ENCODE measurements around the gene EGR1.

DNA sequence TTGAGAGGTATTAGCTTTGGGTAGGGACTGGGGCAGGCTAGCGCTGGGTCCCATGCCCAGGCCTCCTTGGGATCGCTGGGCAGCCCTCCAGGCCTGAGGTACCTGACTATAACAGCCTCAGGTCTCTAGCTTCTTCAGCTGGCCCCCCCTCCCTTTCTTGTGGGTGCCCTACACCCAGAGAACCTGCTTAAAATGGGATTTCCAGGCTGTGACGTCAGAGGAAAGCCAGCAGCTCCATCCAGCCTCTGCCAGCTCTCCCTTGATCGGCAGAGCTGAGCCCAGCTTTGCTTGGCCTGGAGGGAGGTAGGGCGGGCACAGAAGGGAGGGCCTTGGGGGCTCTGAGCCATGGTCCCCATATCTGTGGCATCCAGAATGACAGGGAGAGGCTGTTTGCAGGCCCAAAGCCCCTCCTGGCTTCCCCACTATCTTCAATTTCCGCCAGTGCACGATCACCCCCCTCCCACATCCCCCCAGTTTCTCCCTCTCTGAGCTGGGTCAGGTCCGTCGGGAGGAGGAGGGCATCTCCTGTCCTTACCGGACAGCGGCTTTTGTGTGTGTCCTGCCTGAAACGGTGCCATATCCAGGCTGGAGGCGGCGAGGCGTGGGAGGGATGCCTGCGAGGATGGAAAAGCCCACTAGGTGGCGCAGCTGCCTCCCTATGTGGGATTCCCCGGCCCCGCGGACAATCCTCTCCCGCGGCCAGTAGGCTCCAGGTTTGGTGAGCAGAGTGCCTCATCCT is 15.6 kb upstream of the EGR1 start:
- no peak for TF ChIP-seq POLR2A (IDR thresholded peaks at IDR 0.05; ENCODE audit: low read depth, low read length)
- TF ChIP-seq POLR2AphosphoS5 (IDR thresholded peaks at IDR 0.05; ENCODE audit: low read depth, low read length) = no peak

Data from GM12892 (cell line).